Motor neuron (in vitro differentiated cells): ENCODE results near the gene GRID1. TPM values are rescaled to one million over a fixed set of nuclear protein-coding genes. Genes with fewer than 3 reads are reported as not detected.
"Not testable (repeated sequence)": the region's sequence is repeated elsewhere in the genome, so short reads cannot be mapped to it uniquely, and the experiment has no call there.

Source experiments
- ATAC-seq, 8 experiments: fragments of 200-7000 bp; cut with Tn5 transposase; replicated peaks in 6 of 8; 2 replicates each; pipeline ENCODE4 v1.8.0; 2021; ENCODE audit warnings: mild to moderate bottlenecking in 8 of 8, moderate library complexity in 8 of 8
- H3K27ac ChIP-seq, 2 donors: fragments of 250-450 bp; sonication (Bioruptor Pico); 2 replicates each; pipeline ENCODE4 v1.9.0; 2021; ENCODE audit warnings: antibody characterized with exemption in 2 of 2, mild to moderate bottlenecking in 2 of 2, moderate library complexity in 1 of 2
- H3K4me1 ChIP-seq, 2 donors: fragments of 250-450 bp; sonication (Bioruptor Pico); replicated peaks in 1 of 2; 2 replicates each; pipeline ENCODE4 v1.6.1; 2021; ENCODE audit warnings: antibody characterized with exemption in 2 of 2, mild to moderate bottlenecking in 2 of 2, moderate library complexity in 1 of 2
- H3K4me3 ChIP-seq, 5 donors: fragments of 250-450 bp; sonication (Bioruptor Pico); 2 replicates each; pipeline ENCODE4 v1.9.0; 2021; ENCODE audit warnings: antibody characterized with exemption in 5 of 5, mild to moderate bottlenecking in 5 of 5, moderate library complexity in 4 of 5
- WGBS, 10 experiments: fragments of 450-650 bp; shearing (Covaris generic); methylation state at CpG; one replicate each; pipeline ENCODE4 v1.0.0; 2022; 5-methylcytosine and 5-hydroxymethylcytosine counted together
- in situ Hi-C, 9 experiments: fragments of 400-800 bp; cut with MboI; loops; one replicate each; pipeline ENCODE4 v1.15.0; 2021; ENCODE audit warnings: low sequenced_read_pairs in 9 of 9, low pct_unique_long_range_greater_than_20kb in 2 of 9; ENCODE audit not compliant: unreplicated experiment in 9 of 9
- total RNA-seq, 8 experiments: library from RNA; unstranded; fragments of 300-600 nt; gene quantifications; 2 replicates each; pipeline versions ENCODE4 v1.2.3 to v1.2.4, GENCODE V29; 2022

The GRID1 gene
- total RNA-seq, 8 experiments from 2014 or later: 0.15 to 10.0 (median 6.0) TPM

GRCh38 chr10:85849315-85849714 lies 517.3 kb downstream of the GRID1 start:
- Histone ChIP-seq H3K27ac (no peak overlapping the region), H3K4me1 (no peaks in the 10 kb centered on the region), H3K4me3 (no peak overlapping the region)
- 0 to 100% (median 47%) methylated on average over 1 to 3 of the region's 3 CpGs; no CpG with 5 or more reads in 4 of the 10 experiments for WGBS, 10 experiments
- in situ Hi-C loops: no loop called here
- ATAC-seq: no peak

- ATAC-seq: no peak
- 10 to 100% (median 73%) methylated on average over 1 to 4 of the region's 4 CpGs; no CpG with 5 or more reads in 1 of the 10 experiments for WGBS, 10 experiments
Observed at GRCh38 chr10:85848756-85849155, 517.8 kb downstream of the GRID1 start.

GRCh38 chr10:85847085-85847484 lies 519.5 kb downstream of the GRID1 start:
- H3K4me1 ChIP-seq: no peaks in the 10 kb centered on the region
- no peak overlapping the region for H3K27ac ChIP-seq
- in situ Hi-C loops: no loop called here
- no peak overlapping the region for H3K4me3 ChIP-seq
- ATAC-seq: no peak

More at GRCh38 chr10:85848756-85849155, 517.8 kb downstream of the GRID1 start:
- no peak overlapping the region for H3K4me3 ChIP-seq
- H3K4me1 ChIP-seq: no peaks in the 10 kb centered on the region
- no peak overlapping the region for H3K27ac ChIP-seq
- in situ Hi-C loops: no loop called here

- H3K4me1 ChIP-seq, H3K4me3 ChIP-seq, ATAC-seq, H3K27ac ChIP-seq, in situ Hi-C loops: not testable (repeated sequence)
Observed at GRCh38 chr10:85838660-85839059, 527.9 kb downstream of the GRID1 start.

- ATAC-seq: no peak
- no peaks in the 10 kb centered on the region for H3K4me1 ChIP-seq
- in situ Hi-C loops: no loop called here
- WGBS, 10 experiments: 0 to 100% (median 73%) methylated on average over 1 of the region's 1 CpG; no CpG with 5 or more reads in 2 of the 10 experiments
- no peak overlapping the region for H3K27ac ChIP-seq
- no peak overlapping the region for H3K4me3 ChIP-seq
Observed at GRCh38 chr10:85832988-85833387, 533.6 kb downstream of the GRID1 start.

GRCh38 chr10:85831422-85831821 lies 535.2 kb downstream of the GRID1 start:
- in situ Hi-C loops: no loop called here
- ATAC-seq: no peak
- Histone ChIP-seq H3K27ac (no peak overlapping the region), H3K4me1 (no peaks in the 10 kb centered on the region), H3K4me3 (no peak overlapping the region)
- WGBS, 10 experiments: 4 to 94% (median 59%) methylated on average over 2 to 3 of the region's 3 CpGs

GRCh38 chr10:85826377-85826776 lies 540.2 kb downstream of the GRID1 start:
- Histone ChIP-seq H3K4me1 (no peaks in the 10 kb centered on the region), H3K4me3 (no peak overlapping the region), H3K27ac (no peak overlapping the region)
- ATAC-seq: no peak
- in situ Hi-C loops: no loop called here
- 41 to 75% (median 50%) methylated on average over 1 to 4 of the region's 4 CpGs; no CpG with 5 or more reads in 7 of the 10 experiments for WGBS, 10 experiments

- in situ Hi-C loops: no loop called here
- Histone ChIP-seq H3K4me3 (no peak overlapping the region), H3K4me1 (no peaks in the 10 kb centered on the region), H3K27ac (no peak overlapping the region)
- no peak for ATAC-seq
- 34 to 96% (median 71%) methylated on average over 2 of the region's 2 CpGs for WGBS, 10 experiments
Observed at GRCh38 chr10:85811405-85811804, 555.2 kb downstream of the GRID1 start.

- H3K4me1 ChIP-seq: no peaks in the 10 kb centered on the region
- in situ Hi-C loops: no loop called here
- no peak overlapping the region for H3K27ac ChIP-seq
- 40 to 80% (median 60%) methylated on average over 1 of the region's 1 CpG; no CpG with 5 or more reads in 6 of the 10 experiments for WGBS, 10 experiments
- ATAC-seq: no peak
- no peak overlapping the region for H3K4me3 ChIP-seq
Observed at GRCh38 chr10:85810674-85811073, 555.9 kb downstream of the GRID1 start.

GRCh38 chr10:85795460-85795859 lies 571.1 kb downstream of the GRID1 start:
- Histone ChIP-seq H3K27ac (no peak overlapping the region), H3K4me3 (no peak overlapping the region), H3K4me1 (peaks cover 8 to 21% of the 10 kb centered on the region in 2 donors)
- ATAC-seq: no peak
- in situ Hi-C loops: no loop called here
- WGBS, 10 experiments: 0 to 95% (median 89%) methylated on average over 2 to 3 of the region's 3 CpGs; no CpG with 5 or more reads in 3 of the 10 experiments

- ATAC-seq: peak in 2 of 8 experiments; percentile 24 to 31
- Histone ChIP-seq H3K4me3 (no peak overlapping the region), H3K27ac (no peak overlapping the region), H3K4me1 (peaks cover 17 to 29% of the 10 kb centered on the region in 2 donors)
- in situ Hi-C loops: no loop called here
- 7 to 94% (median 80%) methylated on average over 1 to 2 of the region's 2 CpGs; no CpG with 5 or more reads in 4 of the 10 experiments for WGBS, 10 experiments
Observed at GRCh38 chr10:85794553-85794952, 572.0 kb downstream of the GRID1 start.

- 0 to 100% (median 80%) methylated on average over 1 to 3 of the region's 3 CpGs; no CpG with 5 or more reads in 3 of the 10 experiments for WGBS, 10 experiments
- Histone ChIP-seq H3K4me3 (no peak overlapping the region), H3K4me1 (peaks cover 28 to 29% of the 10 kb centered on the region in 2 donors), H3K27ac (no peak overlapping the region)
- no peak for ATAC-seq
- in situ Hi-C loops: no loop called here
Observed at GRCh38 chr10:85792533-85792858, 574.1 kb downstream of the GRID1 start.

GRCh38 chr10:85791818-85792532 lies 574.6 kb downstream of the GRID1 start:
- 0 to 80% (median 47%) methylated on average over 1 to 5 of the region's 5 CpGs; no CpG with 5 or more reads in 6 of the 10 experiments for WGBS, 10 experiments

More at GRCh38 chr10:85791818-85792532, 574.6 kb downstream of the GRID1 start:
- in situ Hi-C loops: no loop called here
- ATAC-seq: peak in 3 of 8 experiments; percentile 27 to 34 (median 31)
- no peak overlapping the region for H3K27ac ChIP-seq
- H3K4me3 ChIP-seq: no peak overlapping the region
- peaks cover 28 to 29% of the 10 kb centered on the region in 2 donors for H3K4me1 ChIP-seq
